Neuronal stem cell (in vitro differentiated cells): ENCODE measurements around the gene ITFG2.

ENCODE experiments used
- DNase-seq: peaks from one replicate; pipeline ENCODE4 v3.0.0-alpha.2; 2013; ENCODE audit warnings: low spot score
- H2AFZ ChIP-seq: one replicate; pipeline ENCODE4 v1.6.1; 2013; ENCODE audit warnings: mild to moderate bottlenecking, low read length, inconsistent platforms
- H2AK5ac ChIP-seq: 2 replicates; pipeline ENCODE4 v1.6.1; 2013; ENCODE audit warnings: low read depth, mild to moderate bottlenecking, inconsistent platforms, low read length, moderate library complexity, mixed read lengths
- H2BK120ac ChIP-seq: 2 replicates; pipeline ENCODE4 v1.6.1; 2013; ENCODE audit warnings: low read depth, mild to moderate bottlenecking, inconsistent platforms, low read length, moderate library complexity, mixed read lengths
- H2BK12ac ChIP-seq: one replicate; pipeline ENCODE4 v1.6.1; 2013; ENCODE audit warnings: low read length, inconsistent platforms
- H2BK15ac ChIP-seq: 2 replicates; pipeline ENCODE4 v1.6.1; 2013; ENCODE audit warnings: mild to moderate bottlenecking, low read length, inconsistent platforms, mixed read lengths
- H2BK5ac ChIP-seq: one replicate; pipeline ENCODE4 v1.6.1; 2013; ENCODE audit warnings: inconsistent platforms, mild to moderate bottlenecking, low read length, moderate library complexity
- H3K14ac ChIP-seq: one replicate; pipeline ENCODE4 v1.6.1; 2013; ENCODE audit warnings: low read length, inconsistent platforms
- H3K18ac ChIP-seq: 2 replicates; pipeline ENCODE4 v1.6.1; 2013; ENCODE audit warnings: low read length, inconsistent platforms
- H3K23ac ChIP-seq: 2 replicates; pipeline ENCODE4 v1.6.1; 2013; ENCODE audit warnings: low read depth, mild to moderate bottlenecking, mixed read lengths, low read length, inconsistent platforms; ENCODE audit not compliant: poor library complexity
- H3K27ac ChIP-seq: replicated peaks from 3 replicates; pipeline ENCODE4 v1.5.1; 2013; ENCODE audit warnings: low read length, inconsistent platforms
- H3K27me3 ChIP-seq, 3 experiments: 2 replicates each; pipeline ENCODE4 v1.6.1; 2013; ENCODE audit warnings: low read length in 3 of 3, mild to moderate bottlenecking in 2 of 3, inconsistent platforms in 1 of 3, low read depth in 1 of 3, mixed read lengths in 1 of 3, moderate library complexity in 1 of 3; ENCODE audit not compliant: control insufficient read depth in 3 of 3, insufficient read depth in 3 of 3
- H3K36me3 ChIP-seq, 2 donors: replicated peaks in 1 of 2; 2 replicates each; pipeline ENCODE4 v1.6.1; 2013; ENCODE audit warnings: low read length in 2 of 2; ENCODE audit not compliant: control insufficient read depth in 2 of 2, insufficient read depth in 2 of 2
- H3K4ac ChIP-seq: 2 replicates; pipeline ENCODE4 v1.6.1; 2013; ENCODE audit warnings: inconsistent platforms, mild to moderate bottlenecking, low read length, moderate library complexity
- H3K4me1 ChIP-seq, 2 donors: 1 replicate in 1 of 2; 2 replicates in 1 of 2; pipeline ENCODE4 v1.6.1; 2013; ENCODE audit warnings: low read length in 2 of 2, low read depth in 1 of 2; ENCODE audit not compliant: control insufficient read depth in 2 of 2, insufficient read depth in 1 of 2
- H3K4me2 ChIP-seq: one replicate; pipeline ENCODE4 v1.6.1; 2013; ENCODE audit warnings: mild to moderate bottlenecking, low read length, inconsistent platforms; ENCODE audit not compliant: insufficient read depth, poor library complexity, severe bottlenecking
- H3K4me3 ChIP-seq, 2 donors: 2 replicates each; pipeline ENCODE4 v1.5.1; 2013; ENCODE audit warnings: low read length in 2 of 2, mild to moderate bottlenecking in 2 of 2, inconsistent platforms in 1 of 2, moderate library complexity in 1 of 2
- H3K79me1 ChIP-seq: one replicate; pipeline ENCODE4 v1.6.1; 2013; ENCODE audit warnings: low read depth, mild to moderate bottlenecking, inconsistent platforms, low read length, moderate library complexity
- H3K9ac ChIP-seq: one replicate; pipeline ENCODE4 v1.6.1; 2013; ENCODE audit warnings: mild to moderate bottlenecking, low read depth, low read length, inconsistent platforms; ENCODE audit not compliant: poor library complexity
- H3K9me3 ChIP-seq, 2 donors: replicated peaks in 1 of 2; 2 replicates each; pipeline versions ENCODE3 to v1.6.1; 2013; ENCODE audit warnings: low read length in 2 of 2, mild to moderate bottlenecking in 2 of 2, inconsistent platforms in 1 of 2, low read depth in 1 of 2, mixed read lengths in 1 of 2, moderate library complexity in 1 of 2; ENCODE audit not compliant: control insufficient read depth in 2 of 2, insufficient read depth in 1 of 2
- H4K8ac ChIP-seq: one replicate; pipeline ENCODE4 v1.6.1; 2013; ENCODE audit warnings: low read depth, mild to moderate bottlenecking, inconsistent platforms, low read length, moderate library complexity
- H4K91ac ChIP-seq: one replicate; pipeline ENCODE4 v1.6.1; 2013; ENCODE audit warnings: low read length, low read depth, mild to moderate bottlenecking, inconsistent platforms; ENCODE audit not compliant: poor library complexity
- WGBS, 2 donors: extraction: QIAGEN DNeasy Blood & Tissue Kit; methylation state at CpG; one replicate each; pipeline ENCODE4 v1.1.7; 2013; ENCODE audit warnings: missing lambda C conversion rate in 2 of 2, mixed read lengths in 1 of 2; ENCODE audit not compliant: insufficient read length in 2 of 2, insufficient replicate concordance in 1 of 2; ENCODE audit errors: extremely low coverage in 2 of 2; 5-methylcytosine and 5-hydroxymethylcytosine counted together

The ITFG2 gene

GRCh38 chr12:2824541-2824940 lies 12.1 kb downstream of the ITFG2 start:
- Histone ChIP-seq H3K36me3 (peaks cover 31 to 83% of the 10 kb centered on the region in 2 donors), H4K91ac (no peak overlapping the region)
- no CpG with 5 or more reads among the region's 6 CpGs for WGBS, 2 donors

GRCh38 chr12:2825132-2825531 lies 12.7 kb downstream of the ITFG2 start:
- peak overlapping the region; percentile 24 for H3K18ac ChIP-seq
- peak overlapping the region; percentile 87 for H3K27ac ChIP-seq
- no peak overlapping the region for H3K4ac ChIP-seq
- H3K79me1 ChIP-seq: no peaks in the 10 kb centered on the region
- H4K8ac ChIP-seq: no peak overlapping the region
- no peak overlapping the region for H3K4me3 ChIP-seq
- H2BK15ac ChIP-seq: no peak overlapping the region
- no peak overlapping the region for H2AFZ ChIP-seq
- no peak overlapping the region for H2AK5ac ChIP-seq
- H3K27me3 ChIP-seq: no peaks in the 10 kb centered on the region
- no peak overlapping the region for H2BK12ac ChIP-seq
- H3K36me3 ChIP-seq: peaks cover 26 to 80% of the 10 kb centered on the region in 2 donors
- no peak overlapping the region for H2BK120ac ChIP-seq
- no peaks in the 10 kb centered on the region for H3K9me3 ChIP-seq
- H4K91ac ChIP-seq: no peak overlapping the region
- peaks cover 24 to 25% of the 10 kb centered on the region in 2 donors for H3K4me1 ChIP-seq
- H3K4me2 ChIP-seq: no peak overlapping the region
- no peak overlapping the region for H3K14ac ChIP-seq
- no CpG with 5 or more reads among the region's 4 CpGs for WGBS, 2 donors
- no peak overlapping the region for H2BK5ac ChIP-seq
- DNase-seq: no peak
- H3K23ac ChIP-seq: no peak overlapping the region
- no peak overlapping the region for H3K9ac ChIP-seq

More at GRCh38 chr12:2824541-2824940, 12.1 kb downstream of the ITFG2 start:
- no peak overlapping the region for H3K27ac ChIP-seq
- H3K18ac ChIP-seq: no peak overlapping the region
- H3K9me3 ChIP-seq: no peaks in the 10 kb centered on the region
- H3K27me3 ChIP-seq: no peaks in the 10 kb centered on the region
- no peak overlapping the region for H2BK120ac ChIP-seq
- H3K9ac ChIP-seq: no peak overlapping the region
- no peak overlapping the region for H4K8ac ChIP-seq
- no peak overlapping the region for H2BK15ac ChIP-seq
- H3K4me3 ChIP-seq: no peak overlapping the region
- no peaks in the 10 kb centered on the region for H3K79me1 ChIP-seq
- no peak overlapping the region for H2AFZ ChIP-seq
- no peak overlapping the region for H3K4ac ChIP-seq
- no peak overlapping the region for H3K4me2 ChIP-seq
- H2BK5ac ChIP-seq: no peak overlapping the region
- no peak overlapping the region for H3K14ac ChIP-seq
- no peak overlapping the region for H3K23ac ChIP-seq
- H3K4me1 ChIP-seq: peaks cover 24 to 25% of the 10 kb centered on the region in 2 donors
- H2AK5ac ChIP-seq: no peak overlapping the region
- DNase-seq: no peak
- H2BK12ac ChIP-seq: no peak overlapping the region

GRCh38 chr12:2826036-2826435 lies 13.6 kb downstream of the ITFG2 start:
- H4K8ac ChIP-seq: no peak overlapping the region
- H3K4me1 ChIP-seq: peaks cover 24 to 25% of the 10 kb centered on the region in 2 donors
- H2BK120ac ChIP-seq: no peak overlapping the region
- no peaks in the 10 kb centered on the region for H3K27me3 ChIP-seq
- H3K79me1 ChIP-seq: no peaks in the 10 kb centered on the region
- H3K27ac ChIP-seq: peak overlapping the region; percentile 87
- H3K36me3 ChIP-seq: peaks cover 24 to 80% of the 10 kb centered on the region in 2 donors
- no CpG with 5 or more reads among the region's 3 CpGs for WGBS, 2 donors
- H3K14ac ChIP-seq: no peak overlapping the region
- H3K4me3 ChIP-seq: no peak overlapping the region
- H3K18ac ChIP-seq: no peak overlapping the region
- no peak overlapping the region for H2AFZ ChIP-seq
- no peak overlapping the region for H2BK5ac ChIP-seq
- H2BK12ac ChIP-seq: no peak overlapping the region
- H2AK5ac ChIP-seq: no peak overlapping the region
- no peak overlapping the region for H3K23ac ChIP-seq
- no peak overlapping the region for H3K4ac ChIP-seq
- H3K9me3 ChIP-seq: no peaks in the 10 kb centered on the region
- DNase-seq: no peak
- H2BK15ac ChIP-seq: no peak overlapping the region
- no peak overlapping the region for H4K91ac ChIP-seq
- no peak overlapping the region for H3K4me2 ChIP-seq
- no peak overlapping the region for H3K9ac ChIP-seq

- Histone ChIP-seq H3K4ac (no peak overlapping the region), H3K23ac (no peak overlapping the region), H3K9me3 (no peaks in the 10 kb centered on the region), H2BK15ac (no peak overlapping the region), H3K9ac (peak overlapping the region; percentile 73), H3K4me1 (peaks cover 24 to 25% of the 10 kb centered on the region in 2 donors), H2AK5ac (peak overlapping the region; percentile 82), H3K4me3 (no peak overlapping the region), H2BK120ac (no peak overlapping the region), H2BK12ac (no peak overlapping the region), H3K18ac (peak overlapping the region; percentile 36), H2AFZ (no peak overlapping the region), H4K8ac (no peak overlapping the region), H4K91ac (peak overlapping the region; percentile 67), H2BK5ac (no peak overlapping the region), H3K27me3 (no peaks in the 10 kb centered on the region), H3K4me2 (no peak overlapping the region), H3K14ac (no peak overlapping the region), H3K36me3 (peaks cover 17 to 77% of the 10 kb centered on the region in 2 donors), H3K27ac (peak overlapping the region; percentile 87), H3K79me1 (no peaks in the 10 kb centered on the region)
- no CpG with 5 or more reads among the region's 14 CpGs for WGBS, 2 donors
- DNase-seq: no peak
These were observed 14.4 kb downstream of the ITFG2 start for GRCh38 chr12:2826721-2827515.
